Measurements from ENCODE around the gene SINHCAF.
"Not testable (repeated sequence)": the region's sequence is repeated elsewhere in the genome, so short reads cannot be mapped to it uniquely, and the experiment has no call there.

GRCh38 chr12:31251707-31252611 is 74.0 kb downstream of the SINHCAF start:
- peak in 1 of 6 experiments; percentile 29 for TF ChIP-seq CTCF (IDR thresholded peaks at IDR 0.05)
- TF ChIP-seq POLR2A (IDR thresholded peaks at IDR 0.05), result not testable (repeated sequence)
